BE2C (cell line): Measurements from ENCODE around the gene ARAP2. TPM values are rescaled to one million over a fixed set of nuclear protein-coding genes. Genes with fewer than 3 reads are reported as not detected.

ENCODE experiments used
- DNase-seq: peaks from one replicate; pipeline ENCODE4 v3.0.0-alpha.2; 2020
- H3K27me3 ChIP-seq: fragments of 250-450 bp; sonication (Bioruptor Pico); 2 replicates; pipeline ENCODE4 v1.5.1; 2020; ENCODE audit warnings: mild to moderate bottlenecking
- H3K36me3 ChIP-seq: fragments of 250-450 bp; sonication (Bioruptor Pico); 2 replicates; pipeline ENCODE4 v1.5.1; 2020; ENCODE audit warnings: mild to moderate bottlenecking
- H3K4me1 ChIP-seq: fragments of 250-450 bp; sonication (Bioruptor Pico); 2 replicates; pipeline ENCODE4 v1.5.1; 2020
- H3K4me3 ChIP-seq: 2 replicates; pipeline ENCODE4 v1.5.1; 2011; ENCODE audit warnings: low read depth, low read length
- H3K9me3 ChIP-seq: fragments of 250-450 bp; sonication (Bioruptor Pico); 2 replicates; pipeline ENCODE4 v1.5.1; 2020
- polyA plus RNA-seq: library from polyadenylated mRNA; unstranded; fragments of >200 nt; gene quantifications from one replicate; pipeline ENCODE4 v1.2.1, GENCODE V29; 2012; ENCODE audit warnings: low read depth, missing spikeins; ENCODE audit not compliant: insufficient read length, insufficient read depth
- TF ChIP-seq, protein P1 (sequence below): IDR thresholded peaks from 2 replicates; pipeline ENCODE4 v1.5.1; 2012; ENCODE audit warnings: mild to moderate bottlenecking, low read depth, low read length

The ARAP2 gene
- polyA plus RNA-seq: 0.14 TPM

DNA sequence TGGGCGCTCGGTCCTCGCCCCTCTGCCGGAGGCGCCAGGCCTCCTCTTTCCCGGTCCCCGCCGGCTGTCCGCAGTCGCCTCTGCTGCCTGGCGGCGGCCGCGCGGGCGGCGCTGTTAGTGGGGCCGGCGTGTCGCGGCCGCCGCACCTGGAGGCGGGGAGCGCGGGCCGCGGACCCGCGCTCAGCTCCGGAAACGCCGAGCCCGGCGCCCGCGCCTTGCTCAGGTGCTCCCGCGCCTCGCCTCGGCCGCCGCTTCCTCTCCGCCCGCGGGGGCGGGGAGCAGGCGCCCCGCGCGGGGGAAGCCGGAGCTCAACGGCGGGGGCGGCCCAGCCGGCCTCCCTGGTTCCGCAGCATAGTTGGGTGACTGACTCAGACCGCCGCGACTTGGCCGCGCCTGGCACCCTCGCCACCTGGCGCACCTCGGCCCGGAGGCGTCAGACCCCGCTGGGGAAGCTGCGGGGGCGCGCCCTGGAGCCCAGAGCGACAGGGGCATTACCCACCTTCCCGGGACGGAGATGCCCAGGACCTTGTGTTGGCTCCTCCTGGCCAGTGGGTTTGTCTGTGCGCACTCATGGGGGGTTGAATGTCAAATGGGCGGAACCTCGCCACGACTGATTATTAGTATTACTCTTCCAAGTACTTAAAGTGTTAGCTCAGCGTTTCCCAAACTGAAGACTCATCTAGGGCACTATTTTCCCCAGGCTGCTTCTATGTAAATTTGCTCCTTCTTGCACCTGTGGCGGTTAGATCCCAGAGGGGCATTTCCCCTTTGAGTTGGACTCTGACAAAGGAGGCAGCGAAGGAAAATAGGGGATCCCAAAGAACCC, at the start of gene ARAP2:
Gene ARAP2, minus strand, starts transcription at position 258 of the 826 bp plus-strand sequence. CDS start 15,028 bp downstream, outside the sequence.
- H3K27me3 ChIP-seq: peaks cover 18% of the 10 kb centered on the region
- H3K4me1 ChIP-seq: no peaks in the 10 kb centered on the region
- peak within 1 kb of the TSS; percentile 20; the same call in 1 of the 2 replicates for H3K4me3 ChIP-seq
- H3K36me3 ChIP-seq: no peaks in the 10 kb centered on the region
- DNase-seq: no peak
- TF ChIP-seq, protein P1, sequence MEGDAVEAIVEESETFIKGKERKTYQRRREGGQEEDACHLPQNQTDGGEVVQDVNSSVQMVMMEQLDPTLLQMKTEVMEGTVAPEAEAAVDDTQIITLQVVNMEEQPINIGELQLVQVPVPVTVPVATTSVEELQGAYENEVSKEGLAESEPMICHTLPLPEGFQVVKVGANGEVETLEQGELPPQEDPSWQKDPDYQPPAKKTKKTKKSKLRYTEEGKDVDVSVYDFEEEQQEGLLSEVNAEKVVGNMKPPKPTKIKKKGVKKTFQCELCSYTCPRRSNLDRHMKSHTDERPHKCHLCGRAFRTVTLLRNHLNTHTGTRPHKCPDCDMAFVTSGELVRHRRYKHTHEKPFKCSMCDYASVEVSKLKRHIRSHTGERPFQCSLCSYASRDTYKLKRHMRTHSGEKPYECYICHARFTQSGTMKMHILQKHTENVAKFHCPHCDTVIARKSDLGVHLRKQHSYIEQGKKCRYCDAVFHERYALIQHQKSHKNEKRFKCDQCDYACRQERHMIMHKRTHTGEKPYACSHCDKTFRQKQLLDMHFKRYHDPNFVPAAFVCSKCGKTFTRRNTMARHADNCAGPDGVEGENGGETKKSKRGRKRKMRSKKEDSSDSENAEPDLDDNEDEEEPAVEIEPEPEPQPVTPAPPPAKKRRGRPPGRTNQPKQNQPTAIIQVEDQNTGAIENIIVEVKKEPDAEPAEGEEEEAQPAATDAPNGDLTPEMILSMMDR: no peak
- no peaks in the 10 kb centered on the region for H3K9me3 ChIP-seq

DNA sequence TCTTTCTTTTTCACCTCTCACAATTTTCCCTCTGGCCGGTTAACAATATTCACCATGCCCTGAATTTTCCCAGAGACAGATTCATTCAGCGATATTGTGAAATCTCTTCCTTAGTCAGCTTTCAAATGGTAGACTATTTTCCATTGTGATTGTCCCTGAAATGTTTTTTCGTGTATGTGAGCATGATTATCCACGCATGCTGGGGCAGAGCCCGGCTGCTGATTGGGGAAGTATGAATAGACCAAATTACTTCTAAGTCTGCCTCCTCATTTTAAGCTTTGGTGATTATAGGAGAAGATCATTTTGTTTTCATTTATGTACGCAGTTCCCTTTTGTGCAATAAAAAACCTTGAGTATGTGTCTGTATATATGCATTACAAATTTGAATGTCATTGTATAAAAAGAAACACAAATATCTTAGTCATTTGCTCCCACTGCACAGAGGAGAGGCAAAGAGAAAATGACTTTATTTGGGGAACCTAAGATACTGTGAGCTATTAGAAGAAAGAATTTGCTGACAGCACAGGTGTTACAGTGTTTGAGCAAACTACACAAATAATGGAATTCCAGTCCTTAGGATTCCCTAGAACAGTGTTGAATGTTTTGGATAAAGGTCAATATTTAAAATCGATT, 48.4 kb upstream of the ARAP2 start:
- H3K4me3 ChIP-seq: no peak overlapping the region
- no peaks in the 10 kb centered on the region for H3K27me3 ChIP-seq
- TF ChIP-seq, protein P1: no peak
- no peaks in the 10 kb centered on the region for H3K9me3 ChIP-seq
- DNase-seq: no peak
- H3K36me3 ChIP-seq: no peaks in the 10 kb centered on the region
- H3K4me1 ChIP-seq: no peaks in the 10 kb centered on the region

DNA sequence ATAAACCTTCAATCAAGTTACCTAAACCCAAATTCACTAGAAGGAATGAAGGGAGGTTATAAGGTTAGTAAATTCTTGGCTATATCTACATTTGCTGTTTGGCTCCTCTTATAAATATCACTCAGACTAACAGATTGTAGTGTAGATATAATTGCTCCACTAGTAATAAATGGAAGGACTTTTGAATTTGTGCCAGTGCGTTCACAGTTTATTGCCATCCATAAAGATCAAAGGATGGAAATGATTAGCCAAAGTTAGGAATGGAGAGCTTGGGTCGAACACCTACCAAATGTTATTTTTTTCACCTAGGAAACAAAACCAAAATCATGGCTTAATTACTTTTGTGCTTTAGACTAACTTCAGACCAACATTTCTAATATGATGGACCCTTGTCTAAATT, 46.3 kb upstream of the ARAP2 start:
- TF ChIP-seq, protein P1: no peak
- H3K36me3 ChIP-seq: no peaks in the 10 kb centered on the region
- H3K27me3 ChIP-seq: no peaks in the 10 kb centered on the region
- DNase-seq: no peak
- no peaks in the 10 kb centered on the region for H3K9me3 ChIP-seq
- no peak overlapping the region for H3K4me3 ChIP-seq
- no peaks in the 10 kb centered on the region for H3K4me1 ChIP-seq

- Histone ChIP-seq H3K27me3 (no peaks in the 10 kb centered on the region), H3K9me3 (no peaks in the 10 kb centered on the region), H3K36me3 (no peaks in the 10 kb centered on the region), H3K4me1 (no peaks in the 10 kb centered on the region), H3K4me3 (no peak overlapping the region)
- TF ChIP-seq, protein P1: no peak
- DNase-seq: no peak
Observed at GRCh38 chr4:36288731-36289426, 44.6 kb upstream of the ARAP2 start.

DNA sequence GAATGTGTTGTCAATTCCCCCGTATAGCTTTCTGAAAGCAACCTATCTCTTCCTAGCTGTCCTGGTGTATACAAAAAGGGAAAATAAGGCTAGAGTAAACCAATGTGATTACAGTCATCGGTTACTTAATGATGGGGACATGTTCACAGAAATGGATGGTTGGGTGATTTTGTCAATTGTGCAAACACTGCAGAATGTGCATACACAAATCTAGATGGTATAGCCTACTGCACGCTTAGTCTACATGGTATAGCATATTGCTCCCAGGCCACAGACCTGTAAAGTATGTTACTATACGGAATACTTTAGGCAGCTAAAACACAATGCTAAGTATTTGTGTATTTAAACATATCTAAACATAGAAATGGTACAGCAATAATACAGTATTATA, 42.2 kb upstream of the ARAP2 start:
- no peaks in the 10 kb centered on the region for H3K4me1 ChIP-seq
- TF ChIP-seq, protein P1: no peak
- H3K36me3 ChIP-seq: no peaks in the 10 kb centered on the region
- no peak overlapping the region for H3K4me3 ChIP-seq
- H3K9me3 ChIP-seq: no peaks in the 10 kb centered on the region
- H3K27me3 ChIP-seq: no peaks in the 10 kb centered on the region
- DNase-seq: no peak
